HG03457 (cell line): ENCODE measurements around the gene DCLK1.
"Not testable (repeated sequence)": the region's sequence is repeated elsewhere in the genome, so short reads cannot be mapped to it uniquely, and the experiment has no call there.

Source experiments
- ATAC-seq: cut with Tn5 transposase; IDR thresholded peaks from one replicate; pipeline ENCODE4 v1.9.1; 2021; ENCODE audit warnings: moderate number of reproducible peaks; ENCODE audit not compliant: unreplicated experiment

The DCLK1 gene

DNA sequence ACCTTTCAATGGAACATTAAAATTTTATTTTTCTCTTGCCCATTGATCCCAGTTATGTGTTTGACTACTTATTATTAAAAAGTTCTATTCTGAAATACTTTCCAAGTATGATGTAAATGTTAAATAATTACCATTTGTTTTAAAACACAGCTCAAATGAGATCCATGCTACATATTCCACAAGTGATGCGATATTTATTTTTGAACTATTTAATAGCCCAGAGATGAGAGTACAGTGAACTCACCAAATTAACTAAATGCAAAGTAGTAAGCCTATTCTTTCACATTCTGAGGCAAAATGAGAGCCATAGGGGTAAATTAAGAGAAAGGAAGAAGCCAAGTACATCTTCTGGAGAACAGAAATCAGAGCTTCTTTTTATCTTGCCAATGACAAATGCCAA lies 1.2 kb upstream of the DCLK1 start:
- ATAC-seq = no peak

DNA sequence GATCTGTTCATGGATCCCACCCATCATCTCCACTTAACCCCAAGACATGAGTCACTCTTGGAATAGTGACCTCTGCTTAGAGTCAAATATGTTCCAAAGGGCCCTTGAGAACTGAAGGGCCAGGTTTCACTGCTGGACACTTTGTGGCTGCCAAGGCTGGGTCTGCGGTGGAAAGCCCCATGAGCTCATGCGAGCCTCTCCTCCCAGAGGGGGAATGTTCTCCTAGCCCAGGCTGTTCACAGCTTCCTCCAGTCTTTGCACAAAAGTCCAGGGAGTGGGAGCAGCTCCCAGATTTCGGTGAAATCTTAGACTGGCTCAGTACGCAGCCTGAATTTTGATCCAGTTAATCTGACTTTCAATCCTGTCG lies 732 bp upstream of the DCLK1 start:
- ATAC-seq = no peak

DNA sequence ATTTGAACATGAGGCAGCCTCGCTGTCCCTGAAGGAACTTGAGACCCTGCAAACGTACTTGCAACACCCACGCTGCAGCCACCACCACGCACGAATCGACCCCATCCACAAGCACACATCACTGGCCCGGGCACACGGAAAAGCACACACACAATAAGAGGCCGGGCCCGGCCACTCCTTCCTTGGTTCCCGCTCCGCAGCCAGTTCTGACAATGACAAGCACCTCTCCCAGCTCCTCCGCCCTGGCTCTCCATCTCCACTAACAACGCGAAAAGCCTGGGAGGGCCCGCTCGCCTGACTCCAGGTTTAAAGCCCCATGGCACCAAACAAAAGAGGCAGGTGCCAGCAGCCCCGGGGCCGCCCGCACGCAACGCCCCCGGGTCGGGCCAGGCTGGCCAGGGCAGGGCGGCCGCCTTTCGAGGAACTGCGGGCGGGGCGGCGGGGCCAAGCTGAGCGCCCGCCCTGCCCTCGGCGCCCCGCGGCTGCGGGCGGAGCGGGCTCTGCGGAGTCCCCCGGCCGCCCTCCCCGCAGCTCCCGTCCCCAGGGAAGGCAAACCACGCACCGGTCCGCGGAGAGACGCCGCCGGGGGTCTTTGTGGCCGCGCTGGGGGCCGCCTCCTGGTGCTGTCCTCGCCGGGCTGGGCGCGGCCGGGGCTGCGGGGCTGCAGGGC lies 495 bp downstream of the DCLK1 start:
- ATAC-seq = no peak

DNA sequence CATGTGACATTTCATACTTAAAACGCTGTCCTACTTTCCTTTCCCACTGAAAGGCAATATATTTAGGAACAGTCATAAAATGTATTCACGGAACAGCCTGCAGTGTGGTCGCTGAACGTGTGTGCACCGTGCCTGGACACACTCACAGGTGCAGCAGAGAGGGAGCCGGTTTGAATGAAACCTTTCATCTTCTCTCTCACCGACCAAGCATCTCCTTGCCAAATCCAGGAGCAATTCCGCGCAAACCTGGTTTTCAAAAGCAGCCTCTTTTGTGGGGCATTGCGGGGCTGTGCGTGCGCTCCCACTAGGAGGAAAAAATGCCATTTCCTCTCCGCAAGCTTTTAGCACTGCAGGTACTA lies 1.0 kb downstream of the DCLK1 start:
- ATAC-seq = no peak

DNA sequence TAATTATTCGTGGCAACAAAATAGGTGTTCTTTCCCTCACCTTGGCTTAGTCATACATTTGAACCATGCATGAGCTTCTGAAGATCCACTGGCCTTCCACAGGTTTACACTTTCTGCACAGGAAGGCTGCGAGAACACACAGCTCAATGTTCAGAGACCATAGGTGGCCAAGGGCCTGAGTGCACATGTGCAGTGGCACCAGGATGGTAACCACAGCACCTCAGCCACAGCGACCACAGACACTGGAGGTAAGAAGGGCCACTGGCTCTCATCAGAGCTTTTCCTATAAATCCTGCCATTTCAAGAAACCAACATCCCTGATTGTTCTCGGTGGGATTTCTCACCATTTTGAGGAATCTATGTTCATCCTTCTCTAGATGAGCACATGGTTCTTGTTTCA lies 1.6 kb downstream of the DCLK1 start:
- no peak for ATAC-seq

DNA sequence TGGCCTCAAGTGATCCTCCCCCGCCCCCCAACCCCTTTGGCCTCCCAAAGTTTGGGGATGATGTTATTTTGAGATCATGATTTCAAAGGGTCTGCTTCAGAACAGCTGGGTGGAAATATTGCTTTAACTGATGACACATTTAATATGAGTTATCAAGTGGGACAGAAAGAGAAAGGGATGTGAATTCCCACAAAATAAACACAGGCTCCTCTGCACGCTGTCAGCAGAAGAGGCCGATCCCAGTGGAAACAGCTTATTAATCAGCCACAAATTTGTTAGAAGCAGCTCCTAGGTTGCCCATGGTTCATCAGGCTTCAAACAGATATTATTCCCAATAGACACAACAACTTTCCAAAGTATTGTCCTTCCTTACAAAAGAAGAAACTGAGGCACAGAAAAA lies 4.7 kb downstream of the DCLK1 start:
- ATAC-seq = no peak

DNA sequence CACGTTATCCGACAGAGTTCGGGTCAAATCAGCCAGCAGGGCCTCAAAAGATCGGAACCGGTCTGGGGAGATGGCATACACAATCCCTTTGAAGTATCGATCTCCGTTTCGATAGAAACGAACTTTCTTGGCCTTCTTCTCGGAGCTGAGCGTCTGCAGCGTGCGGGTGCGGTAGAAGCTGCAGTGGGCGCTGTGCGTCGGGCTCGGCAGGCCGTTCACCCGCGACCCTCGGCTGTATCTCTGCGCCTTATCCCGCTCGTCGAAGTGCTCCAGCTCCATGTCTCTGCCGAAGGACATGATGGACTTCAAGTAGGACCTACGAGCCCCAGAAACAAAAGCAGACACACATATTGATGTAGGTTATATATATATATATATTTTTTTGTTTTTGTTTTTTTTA lies 5.3 kb downstream of the DCLK1 start:
- ATAC-seq = no peak

DNA sequence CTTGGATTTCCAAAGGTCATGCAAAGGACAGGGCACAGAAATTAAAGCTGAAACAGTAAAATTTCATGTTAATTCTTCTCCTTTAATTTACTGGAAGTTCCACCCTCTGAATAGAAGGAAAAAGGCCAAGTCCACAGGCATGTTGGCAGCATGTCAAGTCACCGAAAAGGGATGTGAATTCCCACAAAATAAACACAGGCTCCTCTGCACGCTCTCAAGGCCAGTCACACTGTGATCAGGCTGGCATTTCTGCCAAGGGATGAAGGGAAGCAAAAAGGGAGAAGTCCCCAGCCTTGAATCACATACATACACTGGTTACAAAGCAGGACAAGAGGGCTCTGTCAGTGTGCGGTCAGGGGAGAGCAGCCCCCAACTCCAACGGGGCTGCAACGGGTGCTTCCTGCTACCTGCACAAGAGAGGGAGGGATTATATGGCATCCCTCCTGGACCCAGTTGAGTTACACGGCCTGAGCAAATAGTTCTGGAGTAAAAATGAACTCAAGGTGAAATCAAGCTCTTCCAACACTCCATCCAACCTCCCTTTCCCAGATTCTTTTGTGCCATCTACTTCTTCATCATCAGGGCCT lies 6.9 kb downstream of the DCLK1 start:
- ATAC-seq = no peak

DNA sequence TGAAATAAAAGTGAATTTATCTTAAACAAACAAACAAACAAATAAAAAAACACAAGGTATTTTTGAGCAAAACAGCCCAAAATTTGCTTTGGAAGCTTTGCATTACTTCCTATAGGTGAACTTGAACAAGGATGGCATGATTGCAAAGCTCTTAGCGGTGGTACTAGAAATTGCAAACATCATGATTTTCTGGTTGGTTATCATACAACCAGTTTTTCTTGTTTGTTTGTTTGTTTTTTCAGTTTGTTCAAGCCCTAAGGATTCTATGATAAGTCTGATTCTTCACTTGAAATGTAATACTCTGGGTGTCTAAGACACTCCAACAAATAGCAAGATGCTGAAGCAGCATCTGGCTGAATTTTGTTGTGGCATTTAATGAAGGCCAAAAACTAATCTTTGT lies 15.9 kb downstream of the DCLK1 start:
- ATAC-seq = no peak

DNA sequence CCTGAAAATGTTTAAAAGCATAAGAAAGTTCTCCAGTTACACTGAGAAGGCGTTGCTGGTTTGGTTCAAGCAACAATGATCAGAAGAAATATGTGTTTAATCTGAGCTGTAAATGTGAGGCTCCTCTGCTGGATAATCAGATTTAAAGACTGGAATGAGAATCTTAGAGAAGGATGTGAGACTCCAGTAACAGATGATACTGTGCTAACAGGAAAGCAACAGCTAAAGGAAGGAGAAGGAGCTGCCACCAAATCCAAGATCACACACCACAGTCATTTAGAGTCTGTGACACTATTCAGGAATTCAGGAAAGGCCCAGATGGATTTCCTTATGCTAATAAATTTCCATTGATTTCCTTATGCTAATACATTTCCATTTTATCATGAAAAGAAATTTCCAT lies 16.9 kb downstream of the DCLK1 start:
- no peak for ATAC-seq

DNA sequence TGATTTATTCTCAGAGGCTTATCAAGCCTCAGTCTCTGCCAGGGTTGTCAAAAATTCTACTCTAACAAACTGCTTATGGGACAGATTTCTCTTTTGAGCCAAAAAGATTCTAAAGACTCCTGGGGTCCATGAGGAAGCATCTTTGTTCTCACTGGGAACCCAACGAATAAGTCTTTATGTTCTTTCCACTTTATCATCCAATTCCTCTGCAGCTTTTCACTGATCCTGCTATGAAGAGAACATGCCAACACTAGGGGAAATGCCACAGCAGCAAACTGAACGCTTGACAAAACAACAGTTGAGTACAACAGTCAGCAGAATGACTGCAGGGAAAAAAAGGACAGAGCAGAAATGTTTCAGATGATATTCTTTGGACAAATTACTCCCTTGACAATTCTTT lies 22.2 kb downstream of the DCLK1 start:
- no peak for ATAC-seq

DNA sequence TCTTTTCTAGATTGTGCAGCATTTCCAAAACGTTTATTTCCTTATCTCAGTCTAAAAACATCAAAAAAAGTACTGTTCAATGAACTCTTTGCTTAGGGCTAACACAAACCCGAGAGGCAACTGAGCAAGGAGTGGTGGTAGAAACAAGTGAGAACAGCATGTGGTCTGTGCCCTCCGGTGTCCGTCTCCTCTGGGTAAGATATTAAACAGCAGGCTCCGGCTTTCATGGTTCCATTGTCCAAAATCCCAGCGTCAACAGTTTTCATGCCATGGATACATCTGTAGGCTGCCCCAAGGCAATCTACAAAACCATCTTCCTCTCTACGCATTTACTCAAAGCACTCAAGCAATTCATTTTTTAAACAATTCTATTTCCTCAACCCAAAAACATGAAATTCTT lies 22.8 kb downstream of the DCLK1 start:
- no peak for ATAC-seq

DNA sequence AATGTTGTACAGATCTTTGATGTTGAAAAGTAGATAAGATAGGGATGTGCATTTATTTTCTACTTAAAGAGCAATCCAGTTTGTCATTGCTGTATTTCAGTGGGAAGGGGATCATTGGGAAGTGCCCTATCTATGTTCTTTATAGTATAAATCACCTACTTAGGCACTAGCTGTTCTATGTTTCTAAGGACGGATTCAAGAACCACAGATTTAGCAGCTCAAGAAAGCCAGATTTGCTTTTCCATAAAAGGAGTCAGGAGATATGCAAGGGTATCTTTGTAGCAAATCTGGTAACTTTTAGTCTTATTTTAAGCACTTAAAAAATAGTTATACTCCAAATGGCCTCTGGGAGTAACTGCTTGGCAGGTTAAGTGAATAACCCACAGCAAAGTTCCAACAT lies 23.7 kb downstream of the DCLK1 start:
- no peak for ATAC-seq

DNA sequence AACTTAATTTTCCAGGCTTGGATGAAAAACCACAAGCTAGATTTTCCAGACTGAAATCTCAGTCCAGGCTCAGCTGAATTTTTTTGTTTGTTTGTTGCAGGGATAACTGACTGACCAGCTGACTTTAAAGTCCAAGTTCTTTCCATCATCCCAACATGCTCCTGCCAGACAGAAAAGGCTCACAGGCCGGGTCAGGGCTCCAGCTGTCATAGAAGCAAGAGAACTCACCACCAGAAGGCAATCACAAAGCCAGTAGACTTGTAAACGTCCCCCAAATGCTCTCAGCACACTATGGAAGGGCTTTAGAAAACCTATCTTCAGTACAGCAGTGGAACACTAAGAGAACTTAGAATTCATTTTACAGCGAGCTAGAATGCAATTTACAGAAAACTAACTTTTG lies 25.5 kb downstream of the DCLK1 start:
- no peak for ATAC-seq

DNA sequence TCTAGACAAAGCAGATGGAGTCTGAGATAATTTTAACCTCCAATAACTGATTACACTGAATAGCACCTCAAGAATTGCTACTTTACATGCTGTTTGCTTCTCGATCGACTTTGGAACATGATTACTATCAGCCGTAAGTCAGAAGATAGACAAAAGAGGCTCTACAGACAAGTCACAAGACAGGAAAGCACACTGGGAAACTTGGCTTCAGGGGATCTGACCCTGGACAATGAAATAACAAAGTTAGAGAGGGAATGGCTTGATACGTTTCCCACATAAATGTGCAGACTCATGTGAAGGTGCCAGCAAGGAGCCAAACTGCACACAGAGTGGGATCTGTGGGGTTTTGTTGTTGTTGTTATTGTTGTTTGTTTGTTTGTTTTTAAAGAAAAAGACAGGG lies 28.5 kb downstream of the DCLK1 start:
- ATAC-seq = no peak

DNA sequence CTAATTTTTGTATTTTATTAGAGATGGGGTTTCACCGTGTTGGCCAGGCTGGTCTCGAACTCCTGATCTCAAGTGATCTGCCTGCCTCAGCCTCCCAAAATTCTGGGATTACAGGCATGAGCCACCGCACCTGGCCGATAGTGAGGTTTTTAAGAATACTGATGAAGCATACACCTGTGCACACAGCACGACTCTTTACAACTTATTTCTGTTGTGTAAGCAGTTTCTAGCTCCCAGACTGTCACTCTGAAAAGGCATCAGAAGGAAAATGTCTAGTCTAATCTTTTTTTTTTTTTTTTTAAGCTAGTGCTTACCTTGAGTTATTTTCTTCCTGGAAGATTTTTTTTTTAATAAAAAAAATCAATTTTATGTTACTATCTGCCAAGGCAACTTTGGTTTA lies 29.3 kb downstream of the DCLK1 start:
- ATAC-seq = not testable (repeated sequence)

DNA sequence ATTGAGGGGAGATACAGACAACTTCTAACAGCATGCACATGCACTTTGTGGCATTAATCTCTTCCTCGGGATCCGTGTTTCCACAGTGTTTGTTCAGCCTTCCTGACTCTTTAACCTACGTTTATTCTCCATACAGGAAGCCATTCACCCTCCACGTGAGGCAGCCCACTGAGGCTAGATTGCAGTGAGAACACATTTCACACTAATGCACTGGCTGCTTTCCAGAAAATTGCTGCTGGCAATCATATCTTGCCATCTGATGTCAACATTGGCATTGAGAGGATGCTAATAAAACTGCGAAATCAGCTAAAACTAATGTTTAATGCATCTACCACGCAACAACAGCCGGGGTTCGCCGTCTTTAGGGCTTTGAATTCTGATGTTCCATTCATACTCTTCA lies 30.0 kb downstream of the DCLK1 start:
- ATAC-seq = no peak

DNA sequence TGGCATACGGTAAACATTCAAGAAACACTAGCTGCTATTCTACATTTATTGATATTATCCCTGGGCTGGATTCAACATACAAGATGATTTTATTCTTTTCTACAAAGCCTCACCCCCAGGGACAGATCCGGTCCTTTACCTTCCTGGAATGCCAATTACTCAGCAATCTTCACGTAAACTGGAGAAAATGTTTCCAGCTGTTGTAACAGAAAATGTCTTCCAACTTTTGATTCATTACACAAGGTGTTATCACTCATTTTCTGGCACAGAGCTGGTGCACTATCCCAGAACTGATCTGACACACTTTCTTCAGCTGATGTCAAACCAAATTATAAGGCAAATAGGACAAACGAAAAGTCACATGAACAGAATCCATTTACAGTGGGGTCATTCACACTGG lies 33.1 kb downstream of the DCLK1 start:
- ATAC-seq = no peak

DNA sequence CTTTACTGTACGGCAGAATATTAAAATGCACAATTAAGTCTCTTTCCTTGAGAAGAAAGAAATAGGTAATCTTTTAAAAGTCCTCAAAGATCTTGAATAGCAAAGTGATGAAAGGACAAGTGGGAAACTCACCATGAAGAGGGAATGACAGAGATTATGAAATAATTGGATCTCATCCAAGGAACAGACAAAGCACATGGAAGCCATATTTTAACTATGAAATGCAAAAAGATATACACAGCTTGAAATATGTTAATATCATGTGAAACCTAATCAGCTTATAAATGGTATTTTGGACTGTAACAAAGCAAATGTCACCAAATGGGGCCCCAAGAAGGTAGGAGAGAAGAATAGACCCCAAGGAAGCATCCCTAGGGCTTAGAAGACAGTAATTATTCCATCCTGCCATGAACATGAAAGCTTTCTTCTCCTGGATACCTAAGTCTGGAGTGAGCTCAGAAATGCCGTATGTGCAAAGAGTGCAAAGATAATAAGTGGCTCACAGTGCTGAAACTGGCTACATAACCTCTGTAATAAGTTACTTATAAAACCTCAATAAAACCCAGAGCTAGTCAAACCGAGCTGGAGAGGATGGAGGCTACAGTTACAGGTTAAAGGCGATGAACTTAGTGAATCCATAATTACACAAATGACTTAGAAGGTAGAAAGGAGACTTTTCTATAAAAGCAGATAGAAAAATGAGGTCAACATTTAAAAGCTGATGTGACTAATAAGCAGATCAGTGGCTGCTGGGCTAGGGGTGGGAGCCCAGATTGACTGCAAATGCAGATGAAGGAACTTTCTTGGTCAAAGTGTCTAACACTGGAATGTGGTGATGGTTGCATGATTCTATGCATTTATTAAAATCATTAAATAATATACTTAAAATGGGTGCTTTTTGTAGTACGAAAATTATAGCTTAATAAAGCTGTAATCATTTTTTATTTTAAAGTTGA lies 34.4 kb downstream of the DCLK1 start:
- no peak for ATAC-seq

DNA sequence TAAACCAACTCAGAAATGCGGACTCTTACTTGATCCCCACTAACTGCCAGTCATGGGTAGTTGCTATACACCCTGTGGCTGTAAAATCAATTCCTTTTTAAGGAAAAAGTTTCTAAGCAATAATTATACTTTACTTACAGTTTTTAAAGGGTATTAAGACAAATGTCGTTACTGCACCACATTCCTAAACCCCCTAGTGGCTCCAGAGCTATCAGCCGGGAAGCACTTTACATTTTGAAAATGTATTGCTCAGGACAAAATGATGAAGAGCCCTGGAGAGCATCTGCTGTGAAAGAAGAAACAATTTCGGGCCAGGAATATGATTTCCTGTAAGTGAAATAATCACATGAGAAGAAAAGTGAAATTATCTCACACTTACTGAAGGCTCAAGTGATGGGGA lies 36.7 kb downstream of the DCLK1 start:
- no peak for ATAC-seq

DNA sequence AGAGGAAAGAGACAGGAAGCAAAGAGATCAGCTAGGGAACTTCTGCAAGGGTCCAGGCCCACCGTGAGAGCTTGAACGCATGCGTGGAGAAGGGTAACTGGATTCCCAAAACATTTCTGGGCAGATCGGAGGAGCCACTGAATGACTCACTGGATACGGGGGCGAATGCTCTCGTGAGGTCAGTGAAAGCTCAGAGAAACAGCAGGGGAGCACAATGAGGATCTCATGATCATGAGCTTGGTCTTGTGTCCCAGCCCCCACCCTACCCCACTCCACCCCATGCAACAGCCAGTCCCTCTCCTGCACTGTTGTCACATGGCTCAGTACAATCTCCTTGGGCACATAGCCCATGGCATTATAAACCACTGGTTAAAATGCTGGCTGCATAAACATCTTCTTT lies 40.6 kb downstream of the DCLK1 start:
- ATAC-seq = no peak

DNA sequence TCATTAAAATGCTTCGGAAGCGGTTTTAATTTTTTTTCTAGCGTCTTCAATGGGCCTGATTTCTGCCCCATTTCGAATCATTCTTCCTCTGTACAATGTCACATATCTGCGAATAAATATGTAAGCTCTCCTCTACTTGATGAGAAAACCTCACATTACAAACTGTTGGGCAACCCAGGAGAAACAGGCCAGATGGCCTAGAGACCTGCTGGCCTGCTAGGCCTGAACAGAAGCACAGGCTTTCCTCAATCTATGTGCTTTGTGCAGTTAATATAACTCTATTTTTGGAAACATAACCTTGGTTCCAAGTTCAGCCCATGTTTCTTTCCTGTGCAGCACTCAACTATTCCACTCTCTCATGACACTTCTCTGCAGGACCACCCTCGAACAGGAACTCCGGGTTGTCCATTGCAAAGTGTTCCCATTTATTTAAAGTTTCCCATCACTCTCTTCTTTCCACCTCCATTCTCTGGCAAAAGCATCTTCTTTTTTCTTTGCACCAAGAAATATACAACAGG lies 42.0 kb downstream of the DCLK1 start:
- ATAC-seq = no peak
